Esophagus squamous epithelium (tissue), 4 donors: ENCODE data around the gene NPM3.

Source experiments
- POLR2A ChIP-seq, 4 donors: fragments of 450-650 bp; IDR thresholded peaks; one replicate each; pipeline ENCODE4 v1.6.1; 2017; ENCODE audit warnings: antibody characterized with exemption in 4 of 4, mild to moderate bottlenecking in 4 of 4, moderate library complexity in 3 of 4
- TF ChIP-seq, protein P1 (sequence below), 6 experiments: fragments of 450-650 bp in 4 of 6; fragments of 200-600 bp in 2 of 6; sonication (generic) in 2 of 6; IDR thresholded peaks; one replicate each; pipeline ENCODE4 v1.5.1; 2016 to 2019; ENCODE audit warnings: antibody characterized with exemption in 6 of 6, mild to moderate bottlenecking in 4 of 6, moderate library complexity in 4 of 6

- TF ChIP-seq, protein P1, sequence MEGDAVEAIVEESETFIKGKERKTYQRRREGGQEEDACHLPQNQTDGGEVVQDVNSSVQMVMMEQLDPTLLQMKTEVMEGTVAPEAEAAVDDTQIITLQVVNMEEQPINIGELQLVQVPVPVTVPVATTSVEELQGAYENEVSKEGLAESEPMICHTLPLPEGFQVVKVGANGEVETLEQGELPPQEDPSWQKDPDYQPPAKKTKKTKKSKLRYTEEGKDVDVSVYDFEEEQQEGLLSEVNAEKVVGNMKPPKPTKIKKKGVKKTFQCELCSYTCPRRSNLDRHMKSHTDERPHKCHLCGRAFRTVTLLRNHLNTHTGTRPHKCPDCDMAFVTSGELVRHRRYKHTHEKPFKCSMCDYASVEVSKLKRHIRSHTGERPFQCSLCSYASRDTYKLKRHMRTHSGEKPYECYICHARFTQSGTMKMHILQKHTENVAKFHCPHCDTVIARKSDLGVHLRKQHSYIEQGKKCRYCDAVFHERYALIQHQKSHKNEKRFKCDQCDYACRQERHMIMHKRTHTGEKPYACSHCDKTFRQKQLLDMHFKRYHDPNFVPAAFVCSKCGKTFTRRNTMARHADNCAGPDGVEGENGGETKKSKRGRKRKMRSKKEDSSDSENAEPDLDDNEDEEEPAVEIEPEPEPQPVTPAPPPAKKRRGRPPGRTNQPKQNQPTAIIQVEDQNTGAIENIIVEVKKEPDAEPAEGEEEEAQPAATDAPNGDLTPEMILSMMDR (IDR thresholded peaks at IDR 0.05) = no peak
- TF ChIP-seq POLR2A (IDR thresholded peaks at IDR 0.05) = no peak
Measured at GRCh38 chr10:101831169-101831811, 48.0 kb upstream of the NPM3 start.
